ENCODE data around the gene RBBP8NL.

- TF ChIP-seq ZNF302 (CRISPR knock-in tag; IDR thresholded peaks at IDR 0.05) (no peak), CTCF (IDR thresholded peaks at IDR 0.05) (no peak), NFE2L2 (conservative IDR thresholded peaks at IDR 0.05; ENCODE audit: low read length) (no peak), MAZ (IDR thresholded peaks at IDR 0.05; ENCODE audit: borderline replicate concordance, low read depth, low read length) (no peak), EP300 (IDR thresholded peaks at IDR 0.05) (peak; percentile 48 to 86; a peak in 3 of 5 replicates), MYC (IDR thresholded peaks at IDR 0.05; ENCODE audit: borderline replicate concordance, low read length) (no peak)
These were observed 65.3 kb downstream of the RBBP8NL start for GRCh38 chr20:62361799-62362589.
